ENCODE data around the gene HNRNPUL2.

HNRNPUL2 gene

DNA sequence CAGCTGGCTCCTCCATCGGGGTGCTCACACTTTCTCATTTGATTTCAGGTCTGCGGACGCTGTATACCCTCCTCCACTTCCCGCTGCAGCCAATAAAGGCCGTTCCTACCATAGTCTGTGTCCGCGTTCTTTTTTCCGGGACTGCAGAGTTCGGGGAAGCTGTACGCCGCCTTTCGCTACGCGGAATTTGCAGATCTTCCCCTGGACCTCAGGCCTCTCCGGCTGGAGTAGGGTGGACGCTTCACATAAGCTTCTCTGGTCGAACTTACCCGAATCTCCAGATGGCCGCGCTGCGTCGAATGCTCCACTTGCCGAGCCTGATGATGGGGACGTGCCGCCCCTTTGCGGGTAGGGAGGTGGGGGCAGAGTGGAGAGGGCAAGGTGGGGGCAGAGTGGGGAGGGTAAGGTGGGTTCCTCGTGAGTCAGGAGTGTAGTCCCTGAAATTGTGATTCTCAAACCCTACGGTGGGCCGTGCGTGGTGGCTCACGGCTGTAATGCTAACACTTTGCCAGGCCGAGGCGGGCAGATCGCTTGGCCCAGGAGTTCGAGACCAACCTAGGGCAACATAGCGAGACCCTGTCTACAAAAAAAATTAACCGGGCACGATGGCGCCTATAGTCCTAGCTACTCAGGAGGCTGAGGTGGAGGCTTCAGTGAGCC, 61.5 kb downstream of the HNRNPUL2 start:
- no peak for DNase-seq

DNA sequence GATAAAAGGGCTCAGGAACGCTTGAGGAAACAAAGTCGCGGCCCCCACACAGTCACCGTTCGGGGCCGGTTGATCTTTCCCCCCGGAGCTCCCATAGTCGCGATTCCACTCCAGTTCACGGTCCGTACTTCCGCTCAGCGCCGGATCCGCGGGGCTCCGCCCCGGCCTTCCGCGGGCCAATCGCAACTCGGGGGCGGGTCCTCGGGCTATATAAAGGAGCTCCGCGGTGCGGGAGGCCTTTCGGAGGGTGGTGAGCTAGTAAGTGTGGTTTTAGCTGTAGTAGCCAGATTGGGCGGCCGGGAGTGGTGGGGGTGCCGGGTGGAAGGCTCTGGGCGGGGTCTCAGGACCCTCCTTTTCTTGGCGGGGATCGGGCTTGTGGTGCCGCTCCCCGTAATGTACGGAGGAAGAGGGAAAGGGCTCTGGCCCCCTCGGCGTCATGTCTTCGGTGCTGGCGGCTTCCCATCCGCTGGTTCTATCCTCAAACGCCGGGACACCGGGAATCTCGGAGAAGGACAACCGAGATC, 62.1 kb downstream of the HNRNPUL2 start, which contains the start of the genes C11orf98 and CSKMT:
C11orf98 (minus strand) TSS at position 136 of the 524 bp plus-strand sequence; CDS start at position 95, 41 bp downstream.
CSKMT (plus strand) TSS at position 238 of the 524 bp plus-strand sequence. CDS start 568 bp downstream, outside the sequence.
- peak; percentile 97 for DNase-seq

DNA sequence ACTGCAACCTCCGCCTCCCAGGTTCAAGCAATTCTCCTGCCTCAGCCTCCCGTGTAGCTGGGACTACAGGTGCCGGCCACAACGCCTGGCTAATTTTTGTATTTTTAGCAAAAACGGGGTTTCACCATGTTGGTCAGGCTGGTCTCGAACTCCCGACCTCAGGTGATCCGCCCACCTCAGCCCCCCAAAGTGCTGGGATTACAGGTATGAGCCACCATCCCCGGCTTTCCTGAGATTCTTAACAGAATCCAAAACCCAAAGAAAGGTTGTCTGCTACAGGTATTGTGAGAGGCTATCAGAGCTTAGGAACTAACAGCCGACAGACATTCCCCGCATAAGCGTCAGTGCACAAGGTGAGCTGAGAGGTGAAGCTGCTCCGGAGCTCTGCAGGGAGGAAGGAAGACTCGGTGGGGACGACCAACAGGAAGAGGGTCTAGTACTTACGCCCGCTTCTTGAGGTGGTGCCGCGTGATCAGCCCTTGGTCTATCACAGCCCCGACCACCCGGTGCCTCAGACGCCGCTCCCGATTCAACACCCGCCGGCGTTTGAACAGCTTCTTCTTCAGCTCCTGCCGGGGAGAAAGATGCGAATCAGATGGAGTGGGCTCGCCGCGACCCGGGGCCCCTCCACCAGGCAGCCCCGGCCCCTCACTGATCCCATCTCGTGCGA, 62.7 kb downstream of the HNRNPUL2 start:
- DNase-seq = no peak

Data from retina (tissue), 1 donor.